Muscle layer of duodenum (tissue), 2 donors: ENCODE results near the gene CCHCR1.
A peak's percentile ranks its signal among the peaks of the same experiment; 100 is the strongest.

Experiments
- H3K27ac ChIP-seq: one replicate; pipeline ENCODE4 v1.7.0; 2013; ENCODE audit warnings: mild to moderate bottlenecking, low read length
- H3K27me3 ChIP-seq: one replicate; pipeline ENCODE4 v1.7.0; 2013; ENCODE audit warnings: low read depth, mild to moderate bottlenecking, control low read depth, low read length
- H3K36me3 ChIP-seq, 2 donors: one replicate each; pipeline ENCODE4 v1.7.0; 2013; ENCODE audit warnings: low read length in 2 of 2, control low read depth in 1 of 2, mild to moderate bottlenecking in 1 of 2; ENCODE audit not compliant: insufficient read depth in 2 of 2, control insufficient read depth in 1 of 2
- H3K4me1 ChIP-seq, 2 donors: one replicate each; pipeline ENCODE4 v1.7.0; 2013; ENCODE audit warnings: low read length in 2 of 2, mild to moderate bottlenecking in 2 of 2, control low read depth in 1 of 2, moderate library complexity in 1 of 2; ENCODE audit not compliant: insufficient read depth in 2 of 2, control insufficient read depth in 1 of 2
- H3K4me3 ChIP-seq, 2 donors: one replicate each; pipeline ENCODE4 v1.7.0; 2013; ENCODE audit warnings: low read length in 2 of 2, low read depth in 1 of 2, mild to moderate bottlenecking in 1 of 2
- H3K9me3 ChIP-seq, 2 donors: one replicate each; pipeline ENCODE4 v1.7.0; 2013; ENCODE audit warnings: low read length in 2 of 2, control low read depth in 1 of 2, mild to moderate bottlenecking in 1 of 2; ENCODE audit not compliant: control insufficient read depth in 1 of 2
- donor health status: healthy.

CCHCR1 gene

GRCh38 chr6:31114541-31114878 lies 43.1 kb downstream of the CCHCR1 start, which contains the start of gene PSORS1C1:
Gene PSORS1C1, plus strand, starts transcription at chr6:31114800. Its CDS starts 14,833 bp downstream, at chr6:31129633.
- Histone ChIP-seq H3K4me1 (peaks cover 13 to 26% of the 10 kb centered on the region in 2 donors), H3K4me3 (peak within 1 kb of the TSS; percentile 32 to 60), H3K27me3 (no peaks in the 10 kb centered on the region), H3K36me3 (no peaks in the 10 kb centered on the region), H3K27ac (peak within 1 kb of the TSS; percentile 76), H3K9me3 (no peaks in the 10 kb centered on the region)

DNA sequence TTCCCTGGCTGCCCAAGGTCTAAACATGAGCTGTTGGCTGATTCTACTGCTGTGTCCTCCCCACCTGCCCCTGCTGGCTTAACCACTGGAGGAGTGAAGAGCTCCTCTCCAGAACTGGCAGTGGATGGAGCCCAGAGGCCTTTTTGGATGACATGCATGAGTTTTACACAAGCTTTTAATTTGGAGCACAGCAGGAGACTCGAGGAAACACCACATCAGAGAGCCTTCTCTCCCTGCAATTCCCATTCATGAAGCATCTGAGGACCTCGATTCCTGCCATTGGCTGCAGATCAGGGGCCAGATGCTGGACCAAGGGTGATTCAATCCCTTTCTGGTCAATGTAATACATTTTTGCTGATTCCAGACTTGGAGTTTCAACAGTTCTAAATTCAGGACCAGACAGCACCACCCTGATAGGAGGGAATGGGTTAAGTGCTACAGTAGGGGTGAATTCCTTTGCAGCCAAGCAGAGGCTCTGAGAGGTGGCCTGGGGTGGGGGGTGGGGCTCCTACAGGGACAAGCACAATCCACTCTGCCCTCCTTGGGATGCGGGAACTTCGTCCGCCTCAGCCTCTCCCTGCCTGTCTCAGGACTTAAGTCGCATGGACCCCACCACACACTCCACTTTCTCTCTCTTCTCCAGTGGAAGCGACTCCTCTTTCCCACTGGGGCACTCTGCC lies 43.6 kb downstream of the CCHCR1 start:
- no peak overlapping the region for H3K4me3 ChIP-seq
- no peaks in the 10 kb centered on the region for H3K9me3 ChIP-seq
- H3K4me1 ChIP-seq: peaks cover 13 to 26% of the 10 kb centered on the region in 2 donors
- H3K36me3 ChIP-seq: no peaks in the 10 kb centered on the region
- no peaks in the 10 kb centered on the region for H3K27me3 ChIP-seq
- no peak overlapping the region for H3K27ac ChIP-seq

DNA sequence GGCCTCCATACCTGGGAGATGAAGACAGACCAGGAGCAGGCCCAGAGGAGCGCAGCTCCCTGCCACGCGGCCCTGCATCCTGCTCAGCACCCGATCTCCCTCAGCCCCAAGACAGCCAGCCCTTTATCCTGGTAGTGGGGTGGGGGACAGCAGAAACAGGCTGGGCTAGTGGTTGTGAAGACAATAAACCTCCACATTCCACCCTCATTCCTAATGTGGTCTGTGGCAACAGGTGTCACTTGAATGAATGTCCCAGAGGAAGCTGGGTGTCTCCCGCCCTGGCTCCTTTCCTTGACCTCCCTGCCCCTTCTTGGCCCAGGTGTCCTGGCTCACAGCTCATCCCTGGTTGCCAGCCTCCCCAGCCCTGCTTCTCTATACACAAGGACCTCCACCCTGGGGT lies 45.1 kb downstream of the CCHCR1 start, which contains the start of gene C6orf15:
TSS of gene C6orf15 (minus strand) at position 98 of the 400 bp plus-strand sequence. CDS start at position 78, 20 bp downstream.
- Histone ChIP-seq H3K9me3 (no peaks in the 10 kb centered on the region), H3K27me3 (no peaks in the 10 kb centered on the region), H3K27ac (no peak within 1 kb of the TSS), H3K4me3 (no peak within 1 kb of the TSS), H3K36me3 (no peaks in the 10 kb centered on the region), H3K4me1 (peaks cover 13 to 26% of the 10 kb centered on the region in 2 donors)

- Histone ChIP-seq H3K4me1 (peaks cover 13 to 22% of the 10 kb centered on the region in 2 donors), H3K4me3 (no peak overlapping the region), H3K27me3 (no peaks in the 10 kb centered on the region), H3K36me3 (no peaks in the 10 kb centered on the region), H3K27ac (no peak overlapping the region), H3K9me3 (no peaks in the 10 kb centered on the region)
Observed at GRCh38 chr6:31111712-31112111, 45.9 kb downstream of the CCHCR1 start.

- Histone ChIP-seq H3K27me3 (no peaks in the 10 kb centered on the region), H3K9me3 (no peaks in the 10 kb centered on the region), H3K36me3 (no peaks in the 10 kb centered on the region), H3K27ac (no peak overlapping the region), H3K4me1 (peaks cover 13 to 20% of the 10 kb centered on the region in 2 donors), H3K4me3 (no peak overlapping the region)
Observed at GRCh38 chr6:31110825-31111582, 46.6 kb downstream of the CCHCR1 start.

DNA sequence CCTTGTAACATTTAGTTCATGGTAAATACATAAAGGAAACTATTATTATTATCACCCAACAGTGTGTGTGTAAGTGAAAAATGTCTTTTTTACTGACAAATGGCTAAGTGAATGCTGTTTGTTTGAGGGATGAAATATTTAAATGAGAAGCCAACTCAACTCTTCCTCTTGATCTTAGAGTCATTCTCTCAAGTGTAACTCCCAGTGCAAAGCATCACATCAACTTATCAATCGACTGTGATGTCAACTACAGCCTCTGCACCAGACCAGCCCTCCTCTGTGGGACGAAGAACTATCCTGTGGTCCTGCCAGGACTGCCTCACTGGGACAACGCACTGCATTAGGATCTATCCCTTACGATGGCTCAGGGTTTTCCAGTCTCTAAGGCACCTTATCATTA lies 50.5 kb downstream of the CCHCR1 start:
- Histone ChIP-seq H3K27me3 (no peaks in the 10 kb centered on the region), H3K27ac (no peak overlapping the region), H3K9me3 (no peaks in the 10 kb centered on the region), H3K4me1 (no peaks in the 10 kb centered on the region), H3K4me3 (no peak overlapping the region), H3K36me3 (no peaks in the 10 kb centered on the region)

DNA sequence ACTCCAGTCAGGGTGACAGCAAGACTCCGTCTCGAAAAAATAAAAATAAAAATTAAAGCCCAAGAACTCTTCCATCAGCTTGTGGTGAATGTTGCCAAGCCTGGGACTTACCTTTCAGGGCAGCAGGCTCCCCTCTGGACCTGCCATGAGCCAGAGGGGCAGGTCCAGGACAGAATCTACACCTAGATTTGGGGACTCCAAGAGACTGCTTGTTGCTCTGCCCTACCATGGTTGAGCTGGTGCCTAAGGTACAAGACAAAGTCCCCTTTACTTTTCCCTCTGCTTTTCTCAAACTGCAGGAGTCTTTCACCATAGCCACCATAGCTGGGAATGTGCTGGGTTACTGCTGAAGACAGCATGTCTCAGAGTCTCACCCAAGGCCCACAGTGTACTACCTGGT lies 54.5 kb downstream of the CCHCR1 start:
- Histone ChIP-seq H3K9me3 (no peaks in the 10 kb centered on the region), H3K4me3 (no peak overlapping the region), H3K36me3 (no peaks in the 10 kb centered on the region), H3K27ac (no peak overlapping the region), H3K4me1 (no peaks in the 10 kb centered on the region), H3K27me3 (no peaks in the 10 kb centered on the region)

DNA sequence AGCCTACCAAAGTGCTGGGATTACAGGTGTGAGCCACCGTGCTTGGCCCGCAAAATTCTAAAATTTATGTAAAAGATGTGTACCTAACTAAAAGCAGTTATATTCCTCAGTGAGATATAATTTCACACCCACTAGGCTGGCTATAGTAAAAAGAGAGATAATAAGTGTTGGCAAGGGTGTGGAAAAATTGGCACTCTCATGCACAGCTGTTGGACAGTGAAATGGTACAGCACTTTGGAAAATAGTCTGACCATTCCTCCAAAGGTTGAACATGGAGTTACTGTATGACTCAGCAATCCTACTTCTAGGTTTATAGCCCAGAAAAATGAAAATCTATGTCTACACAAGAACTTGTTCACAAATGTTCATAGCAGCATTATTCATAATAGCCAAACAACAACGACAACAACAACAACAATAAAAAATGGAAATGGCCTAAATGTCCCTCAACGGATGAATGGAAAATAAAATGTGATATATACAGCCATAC lies 59.1 kb downstream of the CCHCR1 start:
- no peaks in the 10 kb centered on the region for H3K9me3 ChIP-seq
- no peaks in the 10 kb centered on the region for H3K36me3 ChIP-seq

DNA sequence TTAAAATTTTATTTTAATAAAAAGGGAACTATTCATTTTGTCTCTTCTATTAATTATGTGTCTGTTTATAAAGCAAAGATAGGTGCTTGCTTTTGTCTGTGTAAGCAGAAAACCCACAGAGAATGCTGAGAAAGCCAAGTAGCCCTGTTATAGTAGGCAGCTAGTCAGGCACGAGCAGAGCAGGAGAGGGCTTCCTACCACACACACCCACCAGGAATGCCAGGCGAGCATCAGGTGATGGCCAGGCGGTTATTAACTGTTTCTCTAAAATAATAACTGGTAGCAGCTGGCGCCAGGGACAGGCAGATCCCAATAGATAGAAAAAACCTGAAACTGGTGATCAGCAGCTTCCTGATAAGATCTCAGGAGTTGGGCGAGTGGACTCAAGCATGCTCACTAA lies 60.9 kb downstream of the CCHCR1 start:
- Histone ChIP-seq H3K36me3 (no peaks in the 10 kb centered on the region), H3K27me3 (no peaks in the 10 kb centered on the region), H3K9me3 (no peaks in the 10 kb centered on the region), H3K4me1 (no peaks in the 10 kb centered on the region), H3K4me3 (no peak overlapping the region), H3K27ac (no peak overlapping the region)

More for the DNA sequence above, 59.1 kb downstream of the CCHCR1 start:
- no peak overlapping the region for H3K27ac ChIP-seq
- no peaks in the 10 kb centered on the region for H3K4me1 ChIP-seq
- no peak overlapping the region for H3K4me3 ChIP-seq
- no peaks in the 10 kb centered on the region for H3K27me3 ChIP-seq

- Histone ChIP-seq H3K36me3 (no peaks in the 10 kb centered on the region), H3K9me3 (no peaks in the 10 kb centered on the region), H3K4me3 (no peak overlapping the region), H3K4me1 (no peaks in the 10 kb centered on the region), H3K27me3 (no peaks in the 10 kb centered on the region), H3K27ac (no peak overlapping the region)
Observed at GRCh38 chr6:31096215-31096614, 61.4 kb downstream of the CCHCR1 start.

DNA sequence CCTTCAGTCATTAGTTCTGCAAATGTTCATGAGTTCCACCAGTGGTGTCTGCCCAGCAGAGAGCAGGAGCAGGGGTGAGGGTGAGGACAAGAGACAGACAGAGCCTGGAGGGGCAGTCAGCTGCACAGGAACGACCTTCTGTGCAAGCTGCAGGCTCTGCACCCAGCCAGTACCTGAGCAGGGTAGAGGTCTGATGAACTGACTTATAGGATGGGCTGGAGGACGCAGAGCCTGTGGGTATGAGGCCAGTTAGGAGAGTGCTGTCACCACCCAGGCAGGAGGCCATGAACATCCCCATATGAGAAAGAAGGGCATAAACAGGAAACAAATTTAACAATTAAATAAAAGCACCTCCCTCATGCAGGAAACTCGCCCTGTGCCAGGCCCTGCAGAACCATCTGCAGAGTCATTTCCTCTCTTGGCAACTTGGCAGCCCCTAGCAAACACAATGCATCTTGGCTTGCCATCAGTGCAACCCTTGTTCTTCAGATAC lies 63.2 kb downstream of the CCHCR1 start:
- Histone ChIP-seq H3K4me3 (no peak overlapping the region), H3K36me3 (no peaks in the 10 kb centered on the region), H3K27ac (no peak overlapping the region), H3K9me3 (no peaks in the 10 kb centered on the region), H3K27me3 (no peaks in the 10 kb centered on the region), H3K4me1 (no peaks in the 10 kb centered on the region)
